Measurements from ENCODE around the gene PLEKHA4. TPM values are rescaled to one million over a fixed set of nuclear protein-coding genes. Genes with fewer than 3 reads are reported as not detected.

PLEKHA4 gene
- total and polyA plus RNA-seq, 9 of the 15 experiments (the other 6 are each of a cell fraction or from before 2014, with no cell fraction given), result 0.07 to 30.8 (median 11.4) TPM

- TF ChIP-seq ZNF518B (CRISPR knock-in tag; IDR thresholded peaks at IDR 0.05) (no peak), ZNF23 (CRISPR knock-in tag; IDR thresholded peaks at IDR 0.05) (no peak), PBX2 (CRISPR knock-in tag; IDR thresholded peaks at IDR 0.05; ENCODE audit: low read depth) (no peak), PBX2 (tag; conservative IDR thresholded peaks at IDR 0.05; ENCODE audit: low read depth) (0 out of 2 replicates have a peak, but pooled peaks have one; percentile 19), HNRNPLL (IDR thresholded peaks at IDR 0.05; ENCODE audit: low read depth, low read length, poor library complexity, severe bottlenecking) (no peak), JUN (IDR thresholded peaks at IDR 0.05; ENCODE audit: borderline replicate concordance, low read depth, low read length) (peak; percentile 50; the same call in 1 of the 2 replicates), JUN (CRISPR knock-in tag; IDR thresholded peaks at IDR 0.05; ENCODE audit: borderline replicate concordance) (no peak; the same call in 1 of the 2 replicates), TOE1 (IDR thresholded peaks at IDR 0.05; ENCODE audit: borderline replicate concordance) (peak; percentile 70; the same call in 1 of the 2 replicates), TOE1 (CRISPR knock-in tag; IDR thresholded peaks at IDR 0.05; ENCODE audit: borderline replicate concordance, low read depth) (no peak), THAP7 (CRISPR knock-in tag; IDR thresholded peaks at IDR 0.05) (no peak), FOXK1 (CRISPR knock-in tag; IDR thresholded peaks at IDR 0.05; ENCODE audit: borderline replicate concordance) (0 out of 2 replicates have a peak, but pooled peaks have one; percentile 37), C11orf30 (IDR thresholded peaks at IDR 0.05; ENCODE audit: low read depth) (peak; percentile 31; the same call in 1 of the 2 replicates), ZNF609 (CRISPR knock-in tag; IDR thresholded peaks at IDR 0.05; ENCODE audit: borderline replicate concordance) (peak; percentile 78; the same call in 1 of the 2 replicates), XRCC5 (IDR thresholded peaks at IDR 0.05; ENCODE audit: low read depth, low read length) (no peak)
Measured at GRCh38 chr19:48878196-48879024, 10.0 kb upstream of the PLEKHA4 start (continued).
